Neuronal stem cell (in vitro differentiated cells): ENCODE data around the gene LARP7.
A peak's percentile ranks its signal among the peaks of the same experiment; 100 is the strongest.
"Not testable (repeated sequence)": the region's sequence is repeated elsewhere in the genome, so short reads cannot be mapped to it uniquely, and the experiment has no call there.

ENCODE experiments used
- DNase-seq: peaks from one replicate; pipeline ENCODE4 v3.0.0-alpha.2; 2013; ENCODE audit warnings: low spot score
- H2AFZ ChIP-seq: one replicate; pipeline ENCODE4 v1.6.1; 2013; ENCODE audit warnings: mild to moderate bottlenecking, low read length, inconsistent platforms
- H2AK5ac ChIP-seq: 2 replicates; pipeline ENCODE4 v1.6.1; 2013; ENCODE audit warnings: low read depth, mild to moderate bottlenecking, inconsistent platforms, low read length, moderate library complexity, mixed read lengths
- H2BK120ac ChIP-seq: 2 replicates; pipeline ENCODE4 v1.6.1; 2013; ENCODE audit warnings: low read depth, mild to moderate bottlenecking, inconsistent platforms, low read length, moderate library complexity, mixed read lengths
- H2BK12ac ChIP-seq: one replicate; pipeline ENCODE4 v1.6.1; 2013; ENCODE audit warnings: low read length, inconsistent platforms
- H2BK15ac ChIP-seq: 2 replicates; pipeline ENCODE4 v1.6.1; 2013; ENCODE audit warnings: mild to moderate bottlenecking, low read length, inconsistent platforms, mixed read lengths
- H2BK5ac ChIP-seq: one replicate; pipeline ENCODE4 v1.6.1; 2013; ENCODE audit warnings: inconsistent platforms, mild to moderate bottlenecking, low read length, moderate library complexity
- H3K14ac ChIP-seq: one replicate; pipeline ENCODE4 v1.6.1; 2013; ENCODE audit warnings: low read length, inconsistent platforms
- H3K18ac ChIP-seq: 2 replicates; pipeline ENCODE4 v1.6.1; 2013; ENCODE audit warnings: low read length, inconsistent platforms
- H3K23ac ChIP-seq: 2 replicates; pipeline ENCODE4 v1.6.1; 2013; ENCODE audit warnings: low read depth, mild to moderate bottlenecking, mixed read lengths, low read length, inconsistent platforms; ENCODE audit not compliant: poor library complexity
- H3K27ac ChIP-seq: replicated peaks from 3 replicates; pipeline ENCODE4 v1.5.1; 2013; ENCODE audit warnings: low read length, inconsistent platforms
- H3K27me3 ChIP-seq, 3 experiments: 2 replicates each; pipeline ENCODE4 v1.6.1; 2013; ENCODE audit warnings: low read length in 3 of 3, mild to moderate bottlenecking in 2 of 3, inconsistent platforms in 1 of 3, low read depth in 1 of 3, mixed read lengths in 1 of 3, moderate library complexity in 1 of 3; ENCODE audit not compliant: control insufficient read depth in 3 of 3, insufficient read depth in 3 of 3
- H3K36me3 ChIP-seq, 2 donors: replicated peaks in 1 of 2; 2 replicates each; pipeline ENCODE4 v1.6.1; 2013; ENCODE audit warnings: low read length in 2 of 2; ENCODE audit not compliant: control insufficient read depth in 2 of 2, insufficient read depth in 2 of 2
- H3K4ac ChIP-seq: 2 replicates; pipeline ENCODE4 v1.6.1; 2013; ENCODE audit warnings: inconsistent platforms, mild to moderate bottlenecking, low read length, moderate library complexity
- H3K4me1 ChIP-seq, 2 donors: 1 replicate in 1 of 2; 2 replicates in 1 of 2; pipeline ENCODE4 v1.6.1; 2013; ENCODE audit warnings: low read length in 2 of 2, low read depth in 1 of 2; ENCODE audit not compliant: control insufficient read depth in 2 of 2, insufficient read depth in 1 of 2
- H3K4me2 ChIP-seq: one replicate; pipeline ENCODE4 v1.6.1; 2013; ENCODE audit warnings: mild to moderate bottlenecking, low read length, inconsistent platforms; ENCODE audit not compliant: insufficient read depth, poor library complexity, severe bottlenecking
- H3K4me3 ChIP-seq, 2 donors: 2 replicates each; pipeline ENCODE4 v1.5.1; 2013; ENCODE audit warnings: low read length in 2 of 2, mild to moderate bottlenecking in 2 of 2, inconsistent platforms in 1 of 2, moderate library complexity in 1 of 2
- H3K79me1 ChIP-seq: one replicate; pipeline ENCODE4 v1.6.1; 2013; ENCODE audit warnings: low read depth, mild to moderate bottlenecking, inconsistent platforms, low read length, moderate library complexity
- H3K9ac ChIP-seq: one replicate; pipeline ENCODE4 v1.6.1; 2013; ENCODE audit warnings: mild to moderate bottlenecking, low read depth, low read length, inconsistent platforms; ENCODE audit not compliant: poor library complexity
- H3K9me3 ChIP-seq, 2 donors: replicated peaks in 1 of 2; 2 replicates each; pipeline versions ENCODE3 to v1.6.1; 2013; ENCODE audit warnings: low read length in 2 of 2, mild to moderate bottlenecking in 2 of 2, inconsistent platforms in 1 of 2, low read depth in 1 of 2, mixed read lengths in 1 of 2, moderate library complexity in 1 of 2; ENCODE audit not compliant: control insufficient read depth in 2 of 2, insufficient read depth in 1 of 2
- H4K8ac ChIP-seq: one replicate; pipeline ENCODE4 v1.6.1; 2013; ENCODE audit warnings: low read depth, mild to moderate bottlenecking, inconsistent platforms, low read length, moderate library complexity
- H4K91ac ChIP-seq: one replicate; pipeline ENCODE4 v1.6.1; 2013; ENCODE audit warnings: low read length, low read depth, mild to moderate bottlenecking, inconsistent platforms; ENCODE audit not compliant: poor library complexity
- WGBS, 2 donors: extraction: QIAGEN DNeasy Blood & Tissue Kit; methylation state at CpG; one replicate each; pipeline ENCODE4 v1.1.7; 2013; ENCODE audit warnings: missing lambda C conversion rate in 2 of 2, mixed read lengths in 1 of 2; ENCODE audit not compliant: insufficient read length in 2 of 2, insufficient replicate concordance in 1 of 2; ENCODE audit errors: extremely low coverage in 2 of 2; 5-methylcytosine and 5-hydroxymethylcytosine counted together

LARP7 gene

GRCh38 chr4:112593438-112594133, 43.4 kb upstream of the LARP7 start:
- no peak overlapping the region for H2BK120ac ChIP-seq
- no peaks in the 10 kb centered on the region for H3K27me3 ChIP-seq
- no peaks in the 10 kb centered on the region for H3K79me1 ChIP-seq
- no peak overlapping the region for H3K4me2 ChIP-seq
- H3K18ac ChIP-seq: no peak overlapping the region
- H3K9me3 ChIP-seq: peaks cover 0 to 2% of the 10 kb centered on the region in 2 donors
- no peak overlapping the region for H3K4ac ChIP-seq
- H3K27ac ChIP-seq: no peak overlapping the region
- H2AK5ac ChIP-seq: no peak overlapping the region
- peaks cover 0 to 33% of the 10 kb centered on the region in 2 donors for H3K36me3 ChIP-seq
- H4K91ac ChIP-seq: no peak overlapping the region
- H3K9ac ChIP-seq: no peak overlapping the region
- H2BK15ac ChIP-seq: no peak overlapping the region
- H3K4me1 ChIP-seq: peaks cover 0 to 3% of the 10 kb centered on the region in 2 donors
- no peak for DNase-seq
- H3K14ac ChIP-seq: no peak overlapping the region
- H2BK5ac ChIP-seq: no peak overlapping the region
- H2AFZ ChIP-seq: no peak overlapping the region
- no peak overlapping the region for H4K8ac ChIP-seq
- no peak overlapping the region for H3K23ac ChIP-seq
- no peak overlapping the region for H3K4me3 ChIP-seq
- no peak overlapping the region for H2BK12ac ChIP-seq
- no CpG with 5 or more reads among the region's 5 CpGs for WGBS, 2 donors

GRCh38 chr4:112594993-112595392, 42.0 kb upstream of the LARP7 start:
- no peaks in the 10 kb centered on the region for H3K79me1 ChIP-seq
- H3K27ac ChIP-seq: no peak overlapping the region
- H3K27me3 ChIP-seq: no peaks in the 10 kb centered on the region
- no peak overlapping the region for H2AFZ ChIP-seq
- no peaks in the 10 kb centered on the region for H3K4me1 ChIP-seq
- no peak overlapping the region for H3K14ac ChIP-seq
- no peak overlapping the region for H2AK5ac ChIP-seq
- DNase-seq: no peak
- WGBS, 2 donors: no CpG with 5 or more reads among the region's 1 CpG
- H2BK12ac ChIP-seq: no peak overlapping the region
- H2BK5ac ChIP-seq: no peak overlapping the region
- no peak overlapping the region for H3K9ac ChIP-seq
- no peak overlapping the region for H3K18ac ChIP-seq
- H2BK120ac ChIP-seq: no peak overlapping the region
- peaks cover 0 to 32% of the 10 kb centered on the region in 2 donors for H3K36me3 ChIP-seq
- H3K4me2 ChIP-seq: no peak overlapping the region
- no peak overlapping the region for H3K23ac ChIP-seq
- no peak overlapping the region for H3K4ac ChIP-seq
- no peak overlapping the region for H3K4me3 ChIP-seq
- H3K9me3 ChIP-seq: peaks cover 0 to 2% of the 10 kb centered on the region in 2 donors
- no peak overlapping the region for H2BK15ac ChIP-seq
- H4K91ac ChIP-seq: no peak overlapping the region
- H4K8ac ChIP-seq: no peak overlapping the region

GRCh38 chr4:112604589-112604988, 32.4 kb upstream of the LARP7 start:
- Histone ChIP-seq H2BK12ac (no peak overlapping the region), H3K36me3 (peaks cover 2 to 83% of the 10 kb centered on the region in 2 donors), H3K27ac (no peak overlapping the region), H2AFZ (no peak overlapping the region), H3K18ac (no peak overlapping the region), H3K79me1 (no peaks in the 10 kb centered on the region), H2BK15ac (no peak overlapping the region), H3K4me2 (no peak overlapping the region), H3K4me1 (no peaks in the 10 kb centered on the region), H4K91ac (no peak overlapping the region), H2AK5ac (no peak overlapping the region), H4K8ac (no peak overlapping the region), H3K27me3 (no peaks in the 10 kb centered on the region), H3K9me3 (no peaks in the 10 kb centered on the region), H3K14ac (no peak overlapping the region), H3K9ac (no peak overlapping the region), H3K4ac (no peak overlapping the region), H2BK5ac (no peak overlapping the region), H3K4me3 (no peak overlapping the region), H3K23ac (no peak overlapping the region), H2BK120ac (no peak overlapping the region)
- DNase-seq: peak; percentile 38

GRCh38 chr4:112612814-112613213, 24.1 kb upstream of the LARP7 start:
- not testable (repeated sequence) for H4K91ac ChIP-seq, H2BK15ac ChIP-seq, H3K4ac ChIP-seq, DNase-seq, H3K4me2 ChIP-seq, H2AK5ac ChIP-seq, H3K4me3 ChIP-seq, H2BK12ac ChIP-seq, H3K9ac ChIP-seq, H4K8ac ChIP-seq, H3K79me1 ChIP-seq, H3K23ac ChIP-seq, H3K18ac ChIP-seq, H3K9me3 ChIP-seq, H3K14ac ChIP-seq, H2BK120ac ChIP-seq, H2BK5ac ChIP-seq, H3K4me1 ChIP-seq, H3K27ac ChIP-seq, H3K27me3 ChIP-seq, H2AFZ ChIP-seq
- WGBS, 2 donors: no CpG with 5 or more reads among the region's 2 CpGs
- peaks cover 2 to 78% of the 10 kb centered on the region in 2 donors for H3K36me3 ChIP-seq
